T-helper 17 cell (primary cell): ENCODE results near the gene OPN3. TPM values are rescaled to one million over a fixed set of nuclear protein-coding genes. Genes with fewer than 3 reads are reported as not detected.

ENCODE experiments used
- ATAC-seq: fragments of 150-1000 bp; cut with Tn5 transposase; 2 replicates; pipeline ENCODE4 v1.10.0; 2021; ENCODE audit warnings: mild to moderate bottlenecking, moderate library complexity
- DNase-seq, 3 donors: peaks; one replicate each; pipeline versions ENCODE4 v3.0.0 to v3.0.0-alpha.2; 2020 to 2021
- H3K9me3 ChIP-seq: one replicate; pipeline ENCODE4 v1.7.0; 2013; ENCODE audit warnings: low read length, mild to moderate bottlenecking; ENCODE audit not compliant: control insufficient read depth, poor library complexity, severe bottlenecking
- H3K27ac Mint-ChIP-seq: one replicate; pipeline ENCODE4 v1.8.0; 2022; ENCODE audit warnings: mild to moderate bottlenecking, moderate library complexity, mixed read lengths
- H3K27me3 Mint-ChIP-seq: one replicate; pipeline ENCODE4 v1.8.0; 2022; ENCODE audit warnings: mixed read lengths
- H3K36me3 Mint-ChIP-seq: one replicate; pipeline ENCODE4 v1.8.0; 2022; ENCODE audit warnings: low read depth, mixed read lengths
- H3K4me1 Mint-ChIP-seq: one replicate; pipeline ENCODE4 v1.8.0; 2022; ENCODE audit warnings: mild to moderate bottlenecking, mixed read lengths
- H3K4me3 Mint-ChIP-seq: one replicate; pipeline ENCODE4 v1.8.0; 2022; ENCODE audit warnings: mild to moderate bottlenecking, moderate library complexity, mixed read lengths
- total RNA-seq, 4 donors: library from RNA in 2 of 4; stranded (reverse) in 2 of 4; gene quantifications; one replicate each; pipeline ENCODE4 v1.2.3 and lab custom pipeline; 2022 to 2026

OPN3 gene
- total RNA-seq, 2 donors from 2014 or later, result 3.7 to 3.9 TPM

- H3K4me3 Mint-ChIP-seq, result no peak overlapping the region
- peak overlapping the region; percentile 92 for H3K27ac Mint-ChIP-seq
- ATAC-seq (no peak), DNase-seq (no peak)
- no peaks in the 10 kb centered on the region for H3K9me3 ChIP-seq
- no peaks in the 10 kb centered on the region for H3K27me3 Mint-ChIP-seq
- H3K4me1 Mint-ChIP-seq, result peaks cover 15% of the 10 kb centered on the region
- peaks cover 3% of the 10 kb centered on the region for H3K36me3 Mint-ChIP-seq
These were observed 89.9 kb downstream of the OPN3 start for GRCh38 chr1:241550318-241550717.

GRCh38 chr1:241548008-241548407, 92.2 kb downstream of the OPN3 start:
- peaks cover 15% of the 10 kb centered on the region for H3K4me1 Mint-ChIP-seq
- no peak overlapping the region for H3K27ac Mint-ChIP-seq
- DNase-seq, result no peak
- no peaks in the 10 kb centered on the region for H3K9me3 ChIP-seq
- no peaks in the 10 kb centered on the region for H3K27me3 Mint-ChIP-seq
- H3K36me3 Mint-ChIP-seq, result peaks cover 3% of the 10 kb centered on the region
- no peak overlapping the region for H3K4me3 Mint-ChIP-seq
- ATAC-seq, result no peak

Other genes starting within 250 kb of the OPN3 start
- 10 to 100 TPM; 13.9 to 18.5 TPM for gene FH, start 120.6 kb downstream of the OPN3 start, total RNA-seq
- 1 to 10 TPM in 1 of 2 donors, not detected in 1; 1.5 TPM for gene KMO, start 108.0 kb downstream of the OPN3 start, total RNA-seq
- 1 to 10 TPM; 4.7 to 7.9 TPM for gene CHML, start within 50 bp of the OPN3 start, total RNA-seq
- gene WDR64, start 11.9 kb upstream of the OPN3 start, total RNA-seq, result under 1 TPM; 0.35 to 0.37 TPM
- gene EXO1, start 207.8 kb upstream of the OPN3 start, total RNA-seq, result 1 to 10 TPM; 1.4 to 1.7 TPM